ENCODE data around the gene COL25A1. TPM values are rescaled to one million over a fixed set of nuclear protein-coding genes. Genes with fewer than 3 reads are reported as not detected.
"Not testable (repeated sequence)": the region's sequence is repeated elsewhere in the genome, so short reads cannot be mapped to it uniquely, and the experiment has no call there.

The COL25A1 gene
- total RNA-seq, 1 donor from 2014 or later = 14.1 TPM

- no peak for DNase-seq
These were observed 352.1 kb downstream of the COL25A1 start for GRCh38 chr4:108950158-108950915.

- no peak for DNase-seq
These were observed 354.9 kb downstream of the COL25A1 start for GRCh38 chr4:108947526-108947925.

- no peak for DNase-seq
These were observed 356.2 kb downstream of the COL25A1 start for GRCh38 chr4:108946237-108946636.

GRCh38 chr4:108943976-108944591 is 358.4 kb downstream of the COL25A1 start:
- no peak for DNase-seq

- no peak for DNase-seq
These were observed 359.1 kb downstream of the COL25A1 start for GRCh38 chr4:108943371-108943770.

GRCh38 chr4:108941904-108942430 is 360.5 kb downstream of the COL25A1 start:
- DNase-seq = peak; percentile 53

- DNase-seq = peak; percentile 15
These were observed 361.8 kb downstream of the COL25A1 start for GRCh38 chr4:108940634-108941033.

- DNase-seq = no peak
These were observed 362.3 kb downstream of the COL25A1 start for GRCh38 chr4:108940149-108940548.

GRCh38 chr4:108937066-108937465 is 365.4 kb downstream of the COL25A1 start:
- no peak for DNase-seq

- not testable (repeated sequence) for DNase-seq
These were observed 368.5 kb downstream of the COL25A1 start for GRCh38 chr4:108933925-108934324.

GRCh38 chr4:108933046-108933445 is 369.4 kb downstream of the COL25A1 start:
- no peak for DNase-seq

- DNase-seq = no peak
These were observed 370.5 kb downstream of the COL25A1 start for GRCh38 chr4:108931926-108932325.

GRCh38 chr4:108930186-108930585 is 372.3 kb downstream of the COL25A1 start:
- DNase-seq = no peak

GRCh38 chr4:108926781-108927180 is 375.7 kb downstream of the COL25A1 start:
- no peak for DNase-seq

- no peak for DNase-seq
These were observed 376.4 kb downstream of the COL25A1 start for GRCh38 chr4:108926061-108926460.

- DNase-seq = no peak
These were observed 380.3 kb downstream of the COL25A1 start for GRCh38 chr4:108922191-108922590.

- no peak for DNase-seq
These were observed 381.9 kb downstream of the COL25A1 start for GRCh38 chr4:108920395-108921087.

- peak; percentile 77 for DNase-seq
These were observed 383.1 kb downstream of the COL25A1 start for GRCh38 chr4:108919226-108919893.

- DNase-seq = peak; percentile 13
These were observed 385.2 kb downstream of the COL25A1 start for GRCh38 chr4:108917255-108917654.

- DNase-seq = peak; percentile 51
These were observed 385.8 kb downstream of the COL25A1 start for GRCh38 chr4:108916638-108917037.

- DNase-seq = no peak
These were observed 395.5 kb downstream of the COL25A1 start for GRCh38 chr4:108906866-108907367.

GRCh38 chr4:108906006-108906405 is 396.5 kb downstream of the COL25A1 start:
- no peak for DNase-seq

Data from tongue (tissue), 2 donors.